ENCODE measurements around the gene MC2R. TPM values are rescaled to one million over a fixed set of nuclear protein-coding genes. Genes with fewer than 3 reads are reported as not detected.

The MC2R gene
- total RNA-seq, 1 experiment from 2014 or later = not detected

DNA sequence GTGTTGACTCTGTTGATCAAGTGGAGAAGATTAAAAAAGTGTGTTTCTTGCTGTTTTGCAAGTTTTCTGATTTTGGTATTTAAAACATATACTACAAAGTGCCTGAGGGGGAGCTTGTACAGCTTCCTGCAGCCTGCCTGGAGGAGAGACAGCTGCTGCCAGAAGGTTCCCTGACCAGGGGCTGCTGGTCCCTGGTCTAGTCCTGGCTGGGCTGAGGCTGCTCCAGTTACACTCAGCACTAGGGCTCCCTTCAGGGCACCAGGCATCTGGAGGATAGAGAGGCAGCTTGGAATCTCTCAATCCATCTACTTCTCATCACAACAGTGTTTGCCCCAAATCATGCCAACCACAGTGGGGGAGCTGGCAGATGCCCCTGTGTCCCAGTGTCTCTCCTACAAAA lies 4.8 kb downstream of the MC2R start:
- BruUV-seq (replicated peaks) = no TSS peak
- intact Hi-C loops (cut with micrococcal nuclease) = no loop called here
- Histone ChIP-seq H3K36me3 (ENCODE audit: control insufficient read depth in 1 of 2, insufficient read depth in 2 of 2, low read length in 2 of 2) (no peaks in the 10 kb centered on the region), H3K4me3 (replicated peaks in 1 of 2; ENCODE audit: low read depth in 1 of 2, low read length in 2 of 2) (no peak overlapping the region), H3K4me1 (ENCODE audit: control insufficient read depth in 1 of 2, insufficient read depth in 2 of 2, low read length in 2 of 2) (no peaks in the 10 kb centered on the region), H3K9ac (ENCODE audit: low read length) (no peak overlapping the region), H4K20me1 (ENCODE audit: insufficient read depth) (no peaks in the 10 kb centered on the region), H3K79me2 (ENCODE audit: insufficient read depth, low read length) (no peaks in the 10 kb centered on the region), H3K9me2 (ENCODE audit: insufficient read depth) (no peaks in the 10 kb centered on the region), H2AFZ (ENCODE audit: low read depth, low read length, poor library complexity, severe bottlenecking) (no peak overlapping the region), H3K27me3 (ENCODE audit: insufficient read depth, low read length) (no peaks in the 10 kb centered on the region), H3K9me3 (ENCODE audit: control insufficient read depth in 1 of 2, insufficient read depth in 1 of 2, low read depth in 1 of 2, low read length in 2 of 2) (no peaks in the 10 kb centered on the region), H3K27ac (ENCODE audit: low read depth, low read length) (no peak overlapping the region), H3K4me2 (ENCODE audit: low read length) (no peak overlapping the region)
- RAD21 ChIA-PET (ENCODE audit: low non-redundant PET in 1 of 2, low total read pairs in 2 of 2, uncharacterized antibody in 2 of 2, unreplicated experiment in 2 of 2) = no interaction called here
- POLR2A ChIA-PET = no interaction called here
- CTCF ChIA-PET = interaction anchor here (0.7 kb wide), 1 partner anchor 48 kb away, joined by 3 read pairs; no protein-coding TSS in a partner anchor
- no peak for ATAC-seq
- no peak for DNase-seq (ENCODE audit: low read depth, low spot score)
- TF ChIP-seq FOSL1 (IDR thresholded peaks at IDR 0.05; ENCODE audit: low read depth) (no peak), SP1 (IDR thresholded peaks at IDR 0.05; ENCODE audit: low read depth) (no peak), CEBPB (IDR thresholded peaks at IDR 0.05; ENCODE audit: low read depth) (no peak), POLR2AphosphoS5 (IDR thresholded peaks at IDR 0.05; ENCODE audit: low read depth, low read length) (no peak), EGR1 (IDR thresholded peaks at IDR 0.05; ENCODE audit: low read depth) (no peak)
- TF ChIP-seq, protein P1, sequence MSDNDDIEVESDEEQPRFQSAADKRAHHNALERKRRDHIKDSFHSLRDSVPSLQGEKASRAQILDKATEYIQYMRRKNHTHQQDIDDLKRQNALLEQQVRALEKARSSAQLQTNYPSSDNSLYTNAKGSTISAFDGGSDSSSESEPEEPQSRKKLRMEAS (IDR thresholded peaks at IDR 0.05) = no peak
- TF ChIP-seq, protein P2, sequence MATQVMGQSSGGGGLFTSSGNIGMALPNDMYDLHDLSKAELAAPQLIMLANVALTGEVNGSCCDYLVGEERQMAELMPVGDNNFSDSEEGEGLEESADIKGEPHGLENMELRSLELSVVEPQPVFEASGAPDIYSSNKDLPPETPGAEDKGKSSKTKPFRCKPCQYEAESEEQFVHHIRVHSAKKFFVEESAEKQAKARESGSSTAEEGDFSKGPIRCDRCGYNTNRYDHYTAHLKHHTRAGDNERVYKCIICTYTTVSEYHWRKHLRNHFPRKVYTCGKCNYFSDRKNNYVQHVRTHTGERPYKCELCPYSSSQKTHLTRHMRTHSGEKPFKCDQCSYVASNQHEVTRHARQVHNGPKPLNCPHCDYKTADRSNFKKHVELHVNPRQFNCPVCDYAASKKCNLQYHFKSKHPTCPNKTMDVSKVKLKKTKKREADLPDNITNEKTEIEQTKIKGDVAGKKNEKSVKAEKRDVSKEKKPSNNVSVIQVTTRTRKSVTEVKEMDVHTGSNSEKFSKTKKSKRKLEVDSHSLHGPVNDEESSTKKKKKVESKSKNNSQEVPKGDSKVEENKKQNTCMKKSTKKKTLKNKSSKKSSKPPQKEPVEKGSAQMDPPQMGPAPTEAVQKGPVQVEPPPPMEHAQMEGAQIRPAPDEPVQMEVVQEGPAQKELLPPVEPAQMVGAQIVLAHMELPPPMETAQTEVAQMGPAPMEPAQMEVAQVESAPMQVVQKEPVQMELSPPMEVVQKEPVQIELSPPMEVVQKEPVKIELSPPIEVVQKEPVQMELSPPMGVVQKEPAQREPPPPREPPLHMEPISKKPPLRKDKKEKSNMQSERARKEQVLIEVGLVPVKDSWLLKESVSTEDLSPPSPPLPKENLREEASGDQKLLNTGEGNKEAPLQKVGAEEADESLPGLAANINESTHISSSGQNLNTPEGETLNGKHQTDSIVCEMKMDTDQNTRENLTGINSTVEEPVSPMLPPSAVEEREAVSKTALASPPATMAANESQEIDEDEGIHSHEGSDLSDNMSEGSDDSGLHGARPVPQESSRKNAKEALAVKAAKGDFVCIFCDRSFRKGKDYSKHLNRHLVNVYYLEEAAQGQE (IDR thresholded peaks at IDR 0.05; ENCODE audit: low read depth) = no peak
